Thyroid gland (tissue), 4 donors: ENCODE data around the gene WDR7. TPM values are rescaled to one million over a fixed set of nuclear protein-coding genes. Genes with fewer than 3 reads are reported as not detected.

ENCODE experiments used
- DNase-seq, 2 donors: peaks; one replicate each; pipeline ENCODE4 v3.0.0-alpha.2; 2019
- H3K27ac ChIP-seq, 3 donors: fragments of 200-600 bp; sonication (generic); 1 replicate in 2 of 3; 2 replicates in 1 of 3; pipeline ENCODE4 v1.5.1; 2016 to 2019; ENCODE audit warnings: mild to moderate bottlenecking in 1 of 3, moderate library complexity in 1 of 3
- H3K27me3 ChIP-seq: fragments of 200-600 bp; sonication (generic); one replicate; pipeline ENCODE4 v1.5.1; 2019
- H3K36me3 ChIP-seq, 2 donors: fragments of 200-600 bp; sonication (generic); one replicate each; pipeline ENCODE4 v1.5.1; 2016 to 2019
- H3K4me1 ChIP-seq, 2 donors: fragments of 200-600 bp; sonication (generic); one replicate each; pipeline ENCODE4 v1.5.1; 2017 to 2019
- H3K4me3 ChIP-seq, 3 donors: fragments of 200-600 bp; sonication (generic); replicated peaks in 1 of 3; 1 replicate in 2 of 3; 2 replicates in 1 of 3; pipeline ENCODE4 v1.5.1; 2016; ENCODE audit warnings: mild to moderate bottlenecking in 1 of 3
- H3K9me3 ChIP-seq: fragments of 200-600 bp; sonication (generic); one replicate; pipeline ENCODE4 v1.5.1; 2017
- POLR2A ChIP-seq, 2 donors: fragments of 450-650 bp; IDR thresholded peaks; one replicate each; pipeline ENCODE4 v1.6.1; 2017; ENCODE audit warnings: antibody characterized with exemption in 2 of 2, mild to moderate bottlenecking in 2 of 2, moderate library complexity in 1 of 2
- WGBS, 2 donors: methylation state at CpG; one replicate each; pipeline ENCODE4 v1.1.5; 2017; 5-methylcytosine and 5-hydroxymethylcytosine counted together
- intact Hi-C: fragments of 100-400 bp; cut with DNase I; formaldehyde crosslinking; loops from one replicate; pipeline ENCODE4 v1.15.1; 2023
- total RNA-seq, 4 donors: library from RNA; depleted of rRNA; stranded (reverse); fragments of >200 nt; gene quantifications; one replicate each; pipeline ENCODE4 v1.2.3, GENCODE V29; 2016
- TF ChIP-seq, protein P1 (sequence below), 6 experiments: fragments of 200-600 bp in 3 of 6; fragments of 450-650 bp in 3 of 6; sonication (generic) in 3 of 6; IDR thresholded peaks; one replicate each; pipeline ENCODE4 v1.5.1; 2016 to 2019; ENCODE audit warnings: antibody characterized with exemption in 6 of 6, mild to moderate bottlenecking in 2 of 6, inconsistent platforms in 1 of 6, moderate library complexity in 1 of 6

Gene WDR7
- total RNA-seq, 4 donors from 2014 or later = 42.0 to 88.8 (median 49.6) TPM

DNA sequence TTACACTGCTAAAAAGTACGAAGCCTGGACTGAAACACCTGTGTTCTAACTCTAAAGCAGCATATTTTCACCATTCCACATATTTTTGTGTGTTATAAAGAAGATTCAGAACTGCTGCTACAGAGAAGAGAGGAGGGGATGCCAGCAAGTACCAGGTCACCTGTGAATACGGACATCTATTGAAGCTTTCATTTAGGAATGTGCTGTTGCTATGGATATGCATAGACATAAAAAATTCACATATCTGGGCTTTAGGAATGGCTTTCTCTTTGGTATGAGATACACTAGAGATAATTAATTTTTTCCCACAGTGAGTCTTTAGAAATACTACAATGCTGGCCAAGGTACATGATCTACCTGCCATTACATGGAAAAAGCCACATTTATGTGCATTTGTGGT lies 238.5 kb downstream of the WDR7 start:
- Histone ChIP-seq H3K27ac (no peak overlapping the region), H3K27me3 (no peaks in the 10 kb centered on the region), H3K36me3 (no peaks in the 10 kb centered on the region), H3K9me3 (no peaks in the 10 kb centered on the region), H3K4me1 (no peaks in the 10 kb centered on the region), H3K4me3 (no peak overlapping the region)
- TF ChIP-seq, protein P1, sequence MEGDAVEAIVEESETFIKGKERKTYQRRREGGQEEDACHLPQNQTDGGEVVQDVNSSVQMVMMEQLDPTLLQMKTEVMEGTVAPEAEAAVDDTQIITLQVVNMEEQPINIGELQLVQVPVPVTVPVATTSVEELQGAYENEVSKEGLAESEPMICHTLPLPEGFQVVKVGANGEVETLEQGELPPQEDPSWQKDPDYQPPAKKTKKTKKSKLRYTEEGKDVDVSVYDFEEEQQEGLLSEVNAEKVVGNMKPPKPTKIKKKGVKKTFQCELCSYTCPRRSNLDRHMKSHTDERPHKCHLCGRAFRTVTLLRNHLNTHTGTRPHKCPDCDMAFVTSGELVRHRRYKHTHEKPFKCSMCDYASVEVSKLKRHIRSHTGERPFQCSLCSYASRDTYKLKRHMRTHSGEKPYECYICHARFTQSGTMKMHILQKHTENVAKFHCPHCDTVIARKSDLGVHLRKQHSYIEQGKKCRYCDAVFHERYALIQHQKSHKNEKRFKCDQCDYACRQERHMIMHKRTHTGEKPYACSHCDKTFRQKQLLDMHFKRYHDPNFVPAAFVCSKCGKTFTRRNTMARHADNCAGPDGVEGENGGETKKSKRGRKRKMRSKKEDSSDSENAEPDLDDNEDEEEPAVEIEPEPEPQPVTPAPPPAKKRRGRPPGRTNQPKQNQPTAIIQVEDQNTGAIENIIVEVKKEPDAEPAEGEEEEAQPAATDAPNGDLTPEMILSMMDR (IDR thresholded peaks at IDR 0.05) = no peak
- no peak for TF ChIP-seq POLR2A (IDR thresholded peaks at IDR 0.05)
- intact Hi-C loops = no loop called here
- DNase-seq = no peak
- WGBS, 2 donors = 96% methylated on average over 2 of the region's 2 CpGs

DNA sequence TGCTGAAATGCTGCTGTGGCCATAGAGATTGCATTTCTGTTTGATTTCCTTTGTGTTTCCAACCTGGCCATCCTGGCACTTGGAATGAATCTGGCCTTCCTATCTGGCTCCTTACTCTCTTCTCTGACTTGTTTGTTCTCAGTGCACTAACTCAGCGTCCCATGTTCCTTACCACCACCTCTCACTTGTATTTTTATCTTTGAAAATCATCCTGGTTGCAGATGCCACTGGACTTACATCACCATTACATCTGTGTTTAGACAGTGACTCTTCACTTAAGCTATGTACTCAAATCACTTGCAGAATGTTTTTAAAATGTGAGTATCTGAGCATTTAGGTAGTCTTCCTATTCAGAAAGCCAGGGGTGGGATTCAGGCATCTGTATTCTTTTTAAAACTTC lies 239.5 kb downstream of the WDR7 start:
- intact Hi-C loops = no loop called here
- no peaks in the 10 kb centered on the region for H3K36me3 ChIP-seq
- no peaks in the 10 kb centered on the region for H3K27me3 ChIP-seq
- H3K4me1 ChIP-seq = no peaks in the 10 kb centered on the region
- no peak overlapping the region for H3K27ac ChIP-seq
- WGBS, 2 donors = 52 to 62% methylated on average over 1 of the region's 1 CpG
- H3K4me3 ChIP-seq = no peak overlapping the region
- TF ChIP-seq, protein P1 (IDR thresholded peaks at IDR 0.05) = no peak
- no peak for TF ChIP-seq POLR2A (IDR thresholded peaks at IDR 0.05)
- DNase-seq = no peak
- no peaks in the 10 kb centered on the region for H3K9me3 ChIP-seq

DNA sequence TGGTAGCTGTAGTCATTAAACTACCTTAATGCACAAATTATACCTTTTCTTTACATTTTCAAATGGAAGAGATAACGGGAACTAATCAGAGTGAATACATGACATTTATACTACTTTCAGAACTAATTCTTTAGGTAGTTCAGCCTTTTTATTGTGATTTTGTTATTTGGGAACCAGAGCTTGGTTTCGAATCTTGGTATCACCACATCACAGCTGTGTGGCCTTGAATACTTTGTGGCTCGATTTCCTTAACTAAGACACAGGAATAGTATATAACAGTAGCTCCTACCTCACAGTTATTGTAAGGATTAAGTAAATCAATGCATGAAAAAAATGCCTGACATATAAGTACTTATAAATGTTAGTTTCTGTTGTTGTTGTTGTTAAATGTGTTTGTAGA lies 240.0 kb downstream of the WDR7 start:
- H3K4me3 ChIP-seq = no peak overlapping the region
- H3K27ac ChIP-seq = no peak overlapping the region
- no peaks in the 10 kb centered on the region for H3K36me3 ChIP-seq
- no peak for DNase-seq
- intact Hi-C loops = no loop called here
- no peak for TF ChIP-seq POLR2A (IDR thresholded peaks at IDR 0.05)
- TF ChIP-seq, protein P1 (IDR thresholded peaks at IDR 0.05) = no peak
- no peaks in the 10 kb centered on the region for H3K27me3 ChIP-seq
- H3K4me1 ChIP-seq = no peaks in the 10 kb centered on the region
- WGBS, 2 donors = 95 to 98% methylated on average over 3 of the region's 3 CpGs
- H3K9me3 ChIP-seq = no peaks in the 10 kb centered on the region

DNA sequence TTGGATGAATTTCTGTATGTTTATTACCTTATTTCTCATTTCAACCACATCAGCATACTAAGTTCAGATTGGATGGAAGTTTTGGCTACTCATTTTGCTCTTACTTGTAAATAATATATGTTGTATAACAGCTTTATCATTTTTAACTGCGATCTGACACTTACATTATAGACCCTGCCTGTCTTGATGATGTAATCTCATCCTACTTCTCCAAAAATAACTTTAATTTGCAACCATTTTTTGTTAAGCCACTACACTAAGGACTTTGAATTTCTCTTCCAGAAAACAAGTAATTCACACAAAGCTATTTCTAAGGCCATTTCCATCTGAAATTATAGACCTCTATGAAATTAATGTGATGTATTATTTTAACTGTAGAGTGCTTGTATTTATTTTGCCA lies 240.7 kb downstream of the WDR7 start:
- H3K4me1 ChIP-seq = no peaks in the 10 kb centered on the region
- WGBS, 2 donors = 81 to 86% methylated on average over 1 of the region's 1 CpG
- H3K9me3 ChIP-seq = no peaks in the 10 kb centered on the region
- H3K27ac ChIP-seq = no peak overlapping the region
- intact Hi-C loops = no loop called here
- H3K4me3 ChIP-seq = no peak overlapping the region
- no peak for DNase-seq
- TF ChIP-seq POLR2A (IDR thresholded peaks at IDR 0.05) = no peak
- TF ChIP-seq, protein P1 (IDR thresholded peaks at IDR 0.05) = no peak
- H3K36me3 ChIP-seq = no peaks in the 10 kb centered on the region
- no peaks in the 10 kb centered on the region for H3K27me3 ChIP-seq

DNA sequence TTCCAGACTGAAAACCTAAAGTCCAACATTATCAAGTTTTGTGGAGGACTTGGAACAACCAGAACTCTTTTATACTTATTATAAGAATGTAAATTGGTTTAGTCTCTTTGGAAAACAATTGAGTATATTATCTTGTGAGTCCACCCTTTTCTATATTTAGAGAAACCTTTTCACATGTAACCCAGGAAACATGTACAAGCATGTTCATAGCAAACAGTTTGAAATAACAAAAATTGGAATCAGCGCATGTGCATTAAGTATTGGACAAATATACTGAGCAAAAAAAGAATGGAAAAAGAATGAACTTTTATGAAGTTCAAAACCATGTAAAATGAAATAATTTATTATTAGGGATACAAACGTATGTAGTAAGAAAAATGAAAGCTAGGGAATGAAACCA lies 246.0 kb downstream of the WDR7 start:
- TF ChIP-seq, protein P1 (IDR thresholded peaks at IDR 0.05) = no peak
- no peak for TF ChIP-seq POLR2A (IDR thresholded peaks at IDR 0.05)
- no peak for DNase-seq
- WGBS, 2 donors = 49 to 95% methylated on average over 2 of the region's 2 CpGs
- H3K36me3 ChIP-seq = no peaks in the 10 kb centered on the region
- H3K4me3 ChIP-seq = no peak overlapping the region
- H3K9me3 ChIP-seq = no peaks in the 10 kb centered on the region
- intact Hi-C loops = no loop called here
- H3K4me1 ChIP-seq = no peaks in the 10 kb centered on the region
- H3K27me3 ChIP-seq = no peaks in the 10 kb centered on the region
- no peak overlapping the region for H3K27ac ChIP-seq
